Panc1 (cell line): ENCODE measurements around the gene THSD7A.

Experiments
- CTCF ChIP-seq: fragments of 450-650 bp; IDR thresholded peaks from 2 replicates; pipeline ENCODE4 v1.5.1; 2017; ENCODE audit warnings: mild to moderate bottlenecking
- POLR2AphosphoS5 ChIP-seq: IDR thresholded peaks from 2 replicates; pipeline ENCODE4 v1.6.1; 2012; ENCODE audit warnings: mild to moderate bottlenecking, low read depth, low read length, moderate library complexity
- REST ChIP-seq, 2 experiments: IDR thresholded peaks; 2 replicates each; pipeline ENCODE4 v1.6.1; 2011 to 2012; ENCODE audit warnings: low read depth in 2 of 2, control low read depth in 1 of 2, low read length in 1 of 2, mild to moderate bottlenecking in 1 of 2, moderate library complexity in 1 of 2; ENCODE audit not compliant: insufficient read depth in 1 of 2

- TF ChIP-seq CTCF, result no peak
- no peak for TF ChIP-seq POLR2AphosphoS5
- TF ChIP-seq REST (IDR thresholded peaks at IDR 0.05; ENCODE audit: insufficient read depth in 1 of 2, low read depth in 2 of 2, low read length in 1 of 2), result no peak
These were observed 244.9 kb downstream of the THSD7A start for GRCh38 chr7:11587048-11587447.
